Endometrial microvascular endothelial cells (primary cell): ENCODE data around the gene PARP1. TPM values are rescaled to one million over a fixed set of nuclear protein-coding genes. Genes with fewer than 3 reads are reported as not detected.

ENCODE experiments used
- in situ Hi-C: cut with HindIII; loops from 2 replicates; pipeline ENCODE4 v1.10.0; 2017; ENCODE audit warnings: low sequenced_read_pairs, low pct_unique_long_range_greater_than_20kb; ENCODE audit errors: inconsistent ontology term
- total RNA-seq: library from RNA; depleted of rRNA; stranded (reverse); fragments of >200 nt; gene quantifications from one replicate; pipeline ENCODE4 v1.2.3, GENCODE V29; 2015; ENCODE audit errors: inconsistent ontology term

PARP1 gene
- total RNA-seq: 228 TPM

- in situ Hi-C loops: no loop called here
Measured at GRCh38 chr1:226407497-226408284, at the start of gene PARP1. Gene PARP1 (minus strand): TSS chr1:226408093. CDS start chr1:226407929, 164 bp downstream.

GRCh38 chr1:226457307-226457712 lies 49.4 kb upstream of the PARP1 start:
- in situ Hi-C loops: no loop called here

GRCh38 chr1:226455843-226456242 lies 48.0 kb upstream of the PARP1 start:
- in situ Hi-C loops: no loop called here

GRCh38 chr1:226454349-226454748 lies 46.5 kb upstream of the PARP1 start:
- in situ Hi-C loops: no loop called here

GRCh38 chr1:226453015-226453704 lies 45.3 kb upstream of the PARP1 start:
- in situ Hi-C loops: no loop called here

- in situ Hi-C loops: no loop called here
Measured at GRCh38 chr1:226450688-226451087, 42.8 kb upstream of the PARP1 start.

- in situ Hi-C loops: no loop called here
Measured at GRCh38 chr1:226449823-226450222, 41.9 kb upstream of the PARP1 start.

- in situ Hi-C loops: no loop called here
Measured at GRCh38 chr1:226447932-226448665, 40.2 kb upstream of the PARP1 start.

- in situ Hi-C loops: no loop called here
Measured at GRCh38 chr1:226446094-226446493, 38.2 kb upstream of the PARP1 start.

- in situ Hi-C loops: no loop called here
Measured at GRCh38 chr1:226444901-226445300, 37.0 kb upstream of the PARP1 start.

- in situ Hi-C loops: no loop called here
Measured at GRCh38 chr1:226443439-226443838, 35.5 kb upstream of the PARP1 start.

- in situ Hi-C loops: no loop called here
Measured at GRCh38 chr1:226443033-226443432, 35.1 kb upstream of the PARP1 start.

- in situ Hi-C loops: no loop called here
Measured at GRCh38 chr1:226441629-226442028, 33.7 kb upstream of the PARP1 start.

GRCh38 chr1:226440512-226440911 lies 32.6 kb upstream of the PARP1 start:
- in situ Hi-C loops: no loop called here

- in situ Hi-C loops: no loop called here
Measured at GRCh38 chr1:226438007-226438406, 30.1 kb upstream of the PARP1 start.

GRCh38 chr1:226436855-226437491 lies 29.1 kb upstream of the PARP1 start:
- in situ Hi-C loops: no loop called here

- in situ Hi-C loops: no loop called here
Measured at GRCh38 chr1:226436472-226436854, 28.6 kb upstream of the PARP1 start.

- in situ Hi-C loops: no loop called here
Measured at GRCh38 chr1:226433341-226433720, 25.4 kb upstream of the PARP1 start.

- in situ Hi-C loops: no loop called here
Measured at GRCh38 chr1:226432586-226433340, 24.9 kb upstream of the PARP1 start.
